WERI-Rb-1 (cell line): ENCODE data around the gene LYST.

Experiments
- DNase-seq: peaks from one replicate; pipeline ENCODE4 v3.0.0-alpha.2; 2020
- H3K27ac ChIP-seq: fragments of 250-450 bp; sonication (Bioruptor Pico); 2 replicates; pipeline ENCODE4 v1.5.1; 2020; ENCODE audit warnings: mild to moderate bottlenecking, moderate library complexity
- H3K27me3 ChIP-seq: fragments of 250-450 bp; sonication (Bioruptor Pico); 2 replicates; pipeline ENCODE4 v1.5.1; 2021; ENCODE audit warnings: mild to moderate bottlenecking, low read depth, moderate library complexity; ENCODE audit not compliant: insufficient read depth, severe bottlenecking
- H3K36me3 ChIP-seq: fragments of 250-450 bp; sonication (Bioruptor Pico); 2 replicates; pipeline ENCODE4 v1.5.1; 2020; ENCODE audit warnings: mild to moderate bottlenecking, moderate library complexity
- H3K4me3 ChIP-seq: 2 replicates; pipeline ENCODE4 v1.5.1; 2011; ENCODE audit warnings: low read depth, mild to moderate bottlenecking, control low read depth, low read length
- H3K9me3 ChIP-seq: fragments of 250-450 bp; sonication (Bioruptor Pico); 2 replicates; pipeline ENCODE4 v1.5.1; 2021; ENCODE audit warnings: mild to moderate bottlenecking, moderate library complexity; ENCODE audit not compliant: severe bottlenecking
- CTCF ChIP-seq: IDR thresholded peaks from 2 replicates; pipeline ENCODE4 v1.5.1; 2011; ENCODE audit warnings: low read depth, mild to moderate bottlenecking, control low read depth, inconsistent platforms, low read length

The LYST gene

DNA sequence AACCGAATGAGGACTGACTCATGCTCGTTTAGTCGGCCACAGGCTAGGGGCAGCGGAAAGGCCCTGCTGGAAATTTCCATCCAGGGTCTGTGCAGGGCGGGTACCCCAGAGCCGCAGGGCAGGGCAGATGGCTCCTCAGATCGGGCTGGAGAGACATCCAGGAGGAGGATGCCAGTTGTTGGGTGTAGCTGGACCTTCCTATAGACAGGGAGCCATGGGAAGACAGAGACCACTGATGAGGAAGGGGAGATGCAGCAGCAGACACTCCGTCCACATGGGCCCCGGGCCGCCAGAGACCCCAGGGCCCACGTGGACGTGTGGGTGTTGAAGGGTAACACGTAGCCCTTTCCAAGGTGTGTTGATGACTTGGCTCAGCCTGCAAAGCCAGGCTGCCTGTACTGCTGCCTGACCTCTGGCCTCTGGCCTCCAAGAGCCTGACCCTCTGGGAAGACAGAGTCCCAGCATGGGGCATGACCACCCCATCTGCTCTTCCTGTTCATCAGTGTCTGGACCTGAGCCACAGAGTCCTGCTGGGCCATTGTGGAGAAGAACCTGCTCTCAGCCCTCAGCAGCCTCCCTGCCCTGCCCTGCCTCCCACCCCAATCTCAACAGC is 221.9 kb downstream of the LYST start:
- H3K4me3 ChIP-seq: no peak overlapping the region
- no peak for TF ChIP-seq CTCF
- peaks cover 19% of the 10 kb centered on the region for H3K36me3 ChIP-seq
- H3K27me3 ChIP-seq: no peaks in the 10 kb centered on the region
- H3K9me3 ChIP-seq: no peaks in the 10 kb centered on the region
- no peak for DNase-seq
- no peak overlapping the region for H3K27ac ChIP-seq

DNA sequence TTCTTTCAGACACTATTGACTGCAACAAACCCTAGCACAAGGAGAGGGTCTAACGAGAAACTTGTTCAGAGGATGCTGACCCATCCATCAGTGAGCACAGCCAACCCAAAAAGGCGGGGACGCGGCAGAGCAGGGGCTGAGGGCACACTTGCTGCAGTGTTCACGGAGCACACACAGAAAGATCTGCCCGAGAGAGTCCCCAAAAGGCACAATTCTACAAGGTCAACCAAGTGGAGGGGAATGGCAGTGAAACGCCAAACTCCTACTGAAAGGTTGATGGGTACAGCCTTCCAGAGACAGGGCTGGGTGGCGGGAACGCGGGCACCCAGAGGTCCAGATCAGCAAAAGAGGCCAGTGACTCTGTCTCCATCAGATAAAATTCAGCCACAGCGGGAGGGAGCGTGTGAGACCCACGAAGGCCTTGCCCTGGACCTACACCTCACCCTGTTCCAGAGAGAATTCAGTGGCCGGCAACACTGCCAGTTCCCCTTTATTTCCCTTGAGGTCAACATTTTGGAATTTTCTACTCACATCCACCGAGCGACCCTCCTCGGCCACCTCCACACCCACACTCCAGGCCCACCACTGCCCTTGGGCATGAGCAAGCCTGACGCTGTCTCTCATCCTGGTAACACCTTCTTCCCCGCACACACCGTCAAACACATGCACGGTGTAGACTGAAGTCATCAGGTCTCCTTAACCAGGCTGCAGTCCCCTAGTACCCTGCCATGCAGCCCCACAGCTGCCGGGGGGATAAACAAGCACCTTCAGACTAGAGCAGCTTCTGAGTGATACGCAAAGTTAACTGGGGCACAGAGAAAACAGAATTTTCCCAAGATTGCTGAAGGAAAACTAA is 222.6 kb downstream of the LYST start:
- no peak for DNase-seq
- Histone ChIP-seq H3K9me3 (no peaks in the 10 kb centered on the region), H3K36me3 (peaks cover 17% of the 10 kb centered on the region), H3K27me3 (no peaks in the 10 kb centered on the region), H3K4me3 (no peak overlapping the region), H3K27ac (no peak overlapping the region)
- TF ChIP-seq CTCF: no peak

DNA sequence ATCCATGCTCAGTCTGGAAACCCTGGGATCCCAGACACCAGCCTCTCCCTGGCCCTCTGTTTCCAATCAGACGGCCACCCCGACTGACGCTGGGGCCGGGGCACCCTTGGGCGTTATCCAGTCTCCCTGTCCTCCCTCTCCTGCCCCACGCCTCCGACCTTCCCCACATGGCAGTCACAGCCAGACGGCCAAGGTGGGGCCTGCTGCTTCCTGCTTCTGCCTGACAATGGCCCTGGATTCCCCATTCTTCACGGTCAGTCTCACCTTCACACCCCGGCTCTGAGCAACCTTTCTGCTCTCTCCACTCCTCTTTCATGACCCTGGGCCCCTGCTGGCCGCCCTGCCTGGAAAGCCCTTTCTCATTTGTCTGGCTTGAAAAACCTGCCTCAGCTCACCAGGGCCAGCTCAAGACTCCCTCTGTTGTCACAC is 223.7 kb downstream of the LYST start:
- Histone ChIP-seq H3K9me3 (no peaks in the 10 kb centered on the region), H3K27ac (no peak overlapping the region), H3K36me3 (peaks cover 14% of the 10 kb centered on the region), H3K4me3 (no peak overlapping the region), H3K27me3 (no peaks in the 10 kb centered on the region)
- no peak for DNase-seq
- TF ChIP-seq CTCF: no peak

- Histone ChIP-seq H3K27ac (no peak overlapping the region), H3K36me3 (peaks cover 14% of the 10 kb centered on the region), H3K27me3 (no peaks in the 10 kb centered on the region), H3K4me3 (no peak overlapping the region), H3K9me3 (no peaks in the 10 kb centered on the region)
- no peak for DNase-seq
- TF ChIP-seq CTCF: no peak
Measured at GRCh38 chr1:235642011-235642942, 224.4 kb downstream of the LYST start.

- Histone ChIP-seq H3K27me3 (no peaks in the 10 kb centered on the region), H3K4me3 (no peak overlapping the region), H3K36me3 (peaks cover 14% of the 10 kb centered on the region; the same call in 1 of the 2 replicates), H3K27ac (no peak overlapping the region), H3K9me3 (no peaks in the 10 kb centered on the region)
- DNase-seq: no peak
- TF ChIP-seq CTCF: no peak
Measured at GRCh38 chr1:235640580-235640979, 226.1 kb downstream of the LYST start.
